GM19463 (cell line): ENCODE measurements around the gene SUSD2.
A peak's percentile ranks its signal among the peaks of the same experiment; 100 is the strongest.
"Not testable (repeated sequence)": the region's sequence is repeated elsewhere in the genome, so short reads cannot be mapped to it uniquely, and the experiment has no call there.

ENCODE experiments used
- ATAC-seq: cut with Tn5 transposase; IDR thresholded peaks from one replicate; pipeline ENCODE4 v1.9.1; 2021; ENCODE audit warnings: mild to moderate bottlenecking, moderate library complexity; ENCODE audit not compliant: unreplicated experiment

SUSD2 gene

GRCh38 chr22:24171822-24172221 is 9.5 kb upstream of the SUSD2 start:
- ATAC-seq, result no peak

- no peak for ATAC-seq
These were observed 6.0 kb upstream of the SUSD2 start for GRCh38 chr22:24175160-24175808.

GRCh38 chr22:24176040-24176439 is 5.2 kb upstream of the SUSD2 start:
- ATAC-seq, result no peak

- no peak for ATAC-seq
These were observed 4.7 kb upstream of the SUSD2 start for GRCh38 chr22:24176630-24177029.

- ATAC-seq, result no peak
These were observed 4.2 kb upstream of the SUSD2 start for GRCh38 chr22:24177045-24177444.

GRCh38 chr22:24177456-24177855 is 3.8 kb upstream of the SUSD2 start:
- ATAC-seq, result no peak

- no peak for ATAC-seq
These were observed 3.3 kb upstream of the SUSD2 start for GRCh38 chr22:24178021-24178431.

GRCh38 chr22:24178502-24179440 is 2.5 kb upstream of the SUSD2 start:
- no peak for ATAC-seq

GRCh38 chr22:24179478-24180210 is 1.6 kb upstream of the SUSD2 start:
- ATAC-seq, result no peak

- no peak for ATAC-seq
These were observed 785 bp upstream of the SUSD2 start for GRCh38 chr22:24180316-24181087.

- no peak for ATAC-seq
These were observed 961 bp downstream of the SUSD2 start for GRCh38 chr22:24181996-24182899.

- not testable (repeated sequence) for ATAC-seq
These were observed 1.6 kb downstream of the SUSD2 start for GRCh38 chr22:24182900-24183246.

- peak; percentile 69 for ATAC-seq
These were observed 2.2 kb downstream of the SUSD2 start for GRCh38 chr22:24183321-24184031.

GRCh38 chr22:24184057-24184798 is 2.9 kb downstream of the SUSD2 start:
- ATAC-seq, result no peak

- no peak for ATAC-seq
These were observed 3.8 kb downstream of the SUSD2 start for GRCh38 chr22:24185001-24185500.

GRCh38 chr22:24185501-24186351 is 4.4 kb downstream of the SUSD2 start:
- no peak for ATAC-seq

- no peak for ATAC-seq
These were observed 5.1 kb downstream of the SUSD2 start for GRCh38 chr22:24186352-24186740.
